Stimulated activated CD8-positive, alpha-beta memory T cell treated with anti-CD3 and anti-CD28 coated beads, Interleukin-2, amount 100 ng/mL, for 1 hour (primary cell): ENCODE data around the gene CEL.
"Not testable (repeated sequence)": the region's sequence is repeated elsewhere in the genome, so short reads cannot be mapped to it uniquely, and the experiment has no call there.

ENCODE experiments used
- DNase-seq, 2 donors: peaks; one replicate each; pipeline ENCODE4 v3.0.0-alpha.2; 2020; ENCODE audit warnings: low read depth in 2 of 2

The CEL gene

DNA sequence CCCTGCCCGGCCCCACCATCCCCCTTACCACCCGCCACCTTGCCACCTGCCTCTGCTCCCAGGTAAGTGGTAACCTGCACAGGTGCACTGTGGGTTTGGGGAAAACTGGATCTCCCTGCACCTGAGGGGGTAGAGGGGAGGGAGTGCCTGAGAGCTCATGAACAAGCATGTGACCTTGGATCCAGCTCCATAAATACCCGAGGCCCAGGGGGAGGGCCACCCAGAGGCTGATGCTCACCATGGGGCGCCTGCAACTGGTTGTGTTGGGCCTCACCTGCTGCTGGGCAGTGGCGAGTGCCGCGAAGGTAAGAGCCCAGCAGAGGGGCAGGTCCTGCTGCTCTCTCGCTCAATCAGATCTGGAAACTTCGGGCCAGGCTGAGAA lies at the start of gene CEL:
Gene CEL, plus strand, starts transcription at position 218 of the 382 bp plus-strand sequence. Its CDS starts 22 bp downstream, at position 240.
- DNase-seq, result not testable (repeated sequence)

DNA sequence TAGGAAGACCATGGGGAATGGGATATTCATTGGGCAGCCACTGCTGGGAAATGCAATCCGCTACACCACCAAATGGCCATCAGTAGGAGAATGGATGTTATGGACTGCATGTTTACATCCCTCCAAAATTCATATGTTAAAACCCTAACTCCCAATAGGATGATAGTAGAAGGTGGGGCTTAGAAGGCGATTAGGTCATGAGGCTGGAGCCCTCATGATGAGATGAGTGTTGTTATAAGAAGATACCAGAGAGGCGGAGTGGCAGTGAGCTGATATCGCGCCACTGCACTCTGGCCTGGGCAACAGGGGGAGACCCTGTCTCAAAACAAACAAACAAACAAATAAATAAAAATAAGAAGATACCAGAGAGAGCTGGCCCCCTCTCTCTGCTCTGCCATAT lies 47.1 kb upstream of the CEL start:
- DNase-seq, result no peak

DNA sequence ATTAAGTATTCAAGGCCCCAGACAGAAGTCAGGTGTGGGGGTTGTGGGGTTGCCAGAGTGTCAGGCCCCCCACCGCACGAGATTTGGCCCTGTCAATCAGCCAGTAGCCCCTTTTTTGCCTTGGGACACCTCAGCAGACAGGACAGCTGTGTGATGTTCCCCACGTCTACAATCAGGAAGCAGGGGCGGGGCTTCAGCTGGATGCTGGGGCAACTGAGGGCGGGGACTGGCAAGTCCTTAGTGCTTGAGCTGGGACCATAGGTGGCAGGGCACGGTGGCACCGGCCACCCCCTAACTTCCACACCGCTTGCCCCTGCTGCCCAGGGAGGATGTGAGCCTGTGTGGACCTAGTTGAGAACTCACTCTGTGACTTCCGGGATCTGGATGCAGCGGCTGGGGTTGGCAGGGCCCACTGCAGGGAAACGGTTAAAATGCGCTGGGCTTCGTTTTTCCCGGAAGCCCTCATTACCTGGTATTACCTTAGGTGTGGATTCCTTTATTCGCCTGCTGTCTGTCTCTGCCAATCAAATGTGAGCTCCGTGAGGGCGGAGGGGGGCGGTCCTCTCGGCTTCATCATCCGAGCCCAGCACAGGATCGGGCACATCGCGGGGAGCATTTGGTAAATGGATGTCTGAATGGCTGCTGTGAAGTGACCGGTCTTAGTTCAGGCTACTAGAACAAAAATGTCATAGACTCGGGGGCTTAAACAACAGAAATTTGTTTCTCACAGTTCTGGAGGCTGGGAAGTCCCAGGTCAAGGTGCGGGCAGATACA lies 38.5 kb upstream of the CEL start:
- no peak for DNase-seq

DNA sequence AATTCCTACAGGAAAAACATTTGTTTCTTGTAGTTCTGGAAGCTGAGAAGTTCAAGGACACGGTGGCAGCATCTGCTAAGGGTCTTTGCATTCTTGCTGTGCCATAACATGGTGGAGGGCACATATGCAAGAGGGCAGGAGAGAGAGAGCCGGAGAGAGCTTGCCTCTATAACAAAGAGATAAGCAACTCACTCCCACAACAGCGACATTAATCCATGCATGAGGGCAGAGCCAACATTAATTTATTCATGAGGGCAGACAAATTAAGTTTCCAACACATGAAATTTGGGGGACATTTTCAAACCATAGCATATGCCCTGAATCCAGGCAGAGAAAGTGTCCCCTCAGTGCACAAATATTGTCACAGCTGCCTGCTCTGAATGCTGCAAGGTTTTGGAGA lies 35.4 kb upstream of the CEL start:
- DNase-seq, result no peak

DNA sequence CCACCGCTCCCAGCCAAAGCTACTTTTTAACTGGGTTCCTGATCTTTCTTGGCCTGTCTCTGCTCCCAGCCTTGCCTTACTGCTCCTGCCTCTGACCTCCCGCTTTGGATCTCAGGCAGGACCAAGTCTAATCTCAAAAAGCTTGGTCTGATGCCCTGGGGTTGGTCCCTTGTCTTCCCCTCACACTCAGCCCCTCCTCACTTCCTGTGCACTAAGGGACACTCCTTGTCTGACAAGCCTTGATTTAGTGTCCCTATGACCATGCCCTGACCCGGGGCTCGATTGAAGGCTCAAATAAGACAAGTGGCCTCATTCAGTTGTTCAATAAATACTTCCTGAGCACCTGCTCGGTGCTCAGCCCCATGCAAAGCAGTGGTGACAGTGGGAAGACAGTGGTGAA lies 34.6 kb upstream of the CEL start:
- no peak for DNase-seq

DNA sequence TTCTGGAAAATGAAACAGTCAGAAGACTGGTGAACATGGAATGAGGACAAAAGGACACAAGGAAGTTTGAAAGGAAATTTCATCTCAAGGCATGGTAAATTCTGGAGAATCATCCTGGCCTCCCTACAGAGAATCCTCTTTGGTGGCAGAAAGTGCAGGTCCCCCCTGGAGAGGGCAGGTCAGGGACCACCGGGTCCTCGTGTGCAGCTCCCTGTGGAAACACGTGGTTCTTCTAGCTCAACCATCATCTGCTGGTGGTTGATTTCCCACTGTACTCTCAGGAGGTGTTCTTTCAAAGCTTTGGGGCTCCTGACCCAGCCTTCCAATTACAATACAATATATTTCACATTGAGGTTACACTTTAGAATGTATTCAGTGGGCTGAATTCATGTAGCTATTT lies 33.6 kb upstream of the CEL start:
- no peak for DNase-seq

DNA sequence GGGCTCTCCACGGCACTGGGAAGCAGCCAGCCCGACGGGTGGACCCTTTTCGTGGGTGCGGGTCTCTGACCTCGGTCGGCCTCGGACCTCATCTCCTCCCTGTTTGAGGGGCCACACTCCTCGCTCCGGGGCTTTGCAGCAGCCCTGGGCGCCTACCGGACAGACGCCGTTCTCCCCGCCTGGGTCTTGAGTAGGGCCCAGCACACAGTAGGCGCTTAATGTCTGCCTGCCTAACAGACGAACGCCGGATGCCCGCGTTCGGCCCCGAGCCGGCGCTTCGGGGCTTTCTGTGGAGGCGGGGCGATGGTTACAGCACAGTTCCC lies 31.8 kb upstream of the CEL start:
- no peak for DNase-seq

DNA sequence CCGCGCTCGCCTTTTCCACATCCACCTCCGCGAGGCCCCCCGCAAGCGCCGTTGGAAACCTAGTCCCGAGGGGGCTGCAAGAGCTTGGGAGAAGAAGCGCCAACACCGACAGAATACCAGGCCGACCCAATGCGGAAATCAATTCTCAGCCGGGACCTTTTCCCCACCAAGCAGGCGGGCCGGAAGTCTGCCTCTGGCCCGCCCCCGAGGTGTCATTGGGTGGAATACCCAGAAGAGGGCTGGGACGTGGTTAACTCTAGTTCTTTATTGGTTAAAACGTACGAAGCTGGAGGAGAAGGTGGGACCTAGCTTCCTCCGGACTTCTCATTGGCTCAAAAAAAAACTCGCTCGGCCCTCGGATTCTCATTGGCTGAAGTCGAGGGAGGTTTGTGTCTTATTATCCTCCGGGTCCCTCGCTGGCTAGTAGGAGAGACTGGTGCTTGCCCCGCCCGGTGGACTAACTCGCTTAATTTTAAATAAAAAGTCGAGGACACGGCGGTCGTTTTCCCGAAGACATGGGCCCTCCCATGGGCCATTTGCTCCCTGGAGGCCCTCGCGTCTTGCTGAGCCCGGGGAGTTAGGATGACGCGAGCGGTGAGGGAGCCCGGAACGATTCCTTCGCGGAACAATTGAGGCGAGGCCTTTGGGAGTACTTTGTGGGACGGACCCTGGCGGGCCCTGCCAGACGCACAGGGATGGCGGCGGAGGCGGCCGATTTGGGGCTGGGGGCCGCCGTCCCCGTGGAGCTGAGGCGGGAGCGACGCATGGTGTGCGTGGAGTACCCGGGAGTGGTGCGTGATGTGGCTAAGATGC lies 31.3 kb upstream of the CEL start, which contains the start of gene GTF3C5:
Gene GTF3C5, plus strand, starts transcription at position 681 of the 813 bp plus-strand sequence. Its CDS starts 15 bp downstream, at position 696.
- peak; percentile 83 to 85 for DNase-seq

DNA sequence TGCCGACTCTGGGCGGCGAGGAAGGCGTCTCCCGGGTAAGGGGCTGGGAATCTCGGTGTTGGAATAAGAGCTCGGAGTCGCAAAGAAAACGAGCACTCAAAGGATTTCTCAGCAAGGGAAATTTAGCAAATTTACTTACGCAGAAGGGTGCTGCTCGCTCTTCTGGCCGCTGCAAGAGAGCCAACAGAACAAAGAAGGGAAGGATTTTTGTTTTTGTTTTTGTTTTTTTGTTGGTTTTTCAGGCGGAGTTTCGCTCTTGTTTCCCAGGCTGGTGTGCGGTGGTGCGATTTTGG lies 30.7 kb upstream of the CEL start:
- no peak for DNase-seq

DNA sequence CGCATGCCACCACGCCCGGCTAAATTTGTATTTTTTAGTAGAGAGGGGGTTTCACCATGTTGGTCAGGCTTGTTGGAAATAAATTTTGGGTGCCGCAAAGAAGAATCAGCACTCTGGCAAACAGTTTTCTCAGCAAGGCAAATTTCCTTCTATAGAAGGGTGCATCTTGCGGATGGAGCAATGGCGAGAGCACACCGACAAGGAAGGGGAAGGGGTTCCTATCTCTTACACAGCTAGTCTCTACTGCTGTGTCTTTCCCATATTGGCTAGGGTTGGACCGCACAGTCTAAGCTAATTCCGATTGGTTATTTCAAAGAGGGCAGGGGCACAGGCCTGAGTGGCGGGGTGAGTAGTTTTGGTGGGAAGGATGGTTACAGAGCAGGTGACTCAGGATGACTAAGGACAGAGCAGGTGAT lies 30.3 kb upstream of the CEL start:
- no peak for DNase-seq

DNA sequence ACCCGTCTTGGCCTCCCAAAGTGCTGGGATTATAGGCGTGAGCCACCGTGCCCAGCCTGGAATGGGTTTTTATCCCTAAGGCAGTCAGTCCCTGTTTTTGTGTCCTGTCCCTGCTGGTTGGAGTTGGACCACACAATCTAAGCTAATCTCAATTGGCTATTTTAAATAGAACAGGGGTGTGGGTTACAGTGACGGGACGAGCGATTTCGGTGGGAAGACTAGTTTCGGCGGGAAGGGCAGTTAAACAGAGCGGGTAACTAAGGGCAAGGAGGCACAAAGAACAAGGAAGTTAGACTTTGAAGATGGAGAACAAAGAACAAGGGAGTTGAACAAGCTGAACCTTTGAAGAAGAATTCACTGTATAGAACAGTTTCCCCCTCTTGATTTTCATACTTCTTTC lies 29.6 kb upstream of the CEL start:
- DNase-seq, result no peak

DNA sequence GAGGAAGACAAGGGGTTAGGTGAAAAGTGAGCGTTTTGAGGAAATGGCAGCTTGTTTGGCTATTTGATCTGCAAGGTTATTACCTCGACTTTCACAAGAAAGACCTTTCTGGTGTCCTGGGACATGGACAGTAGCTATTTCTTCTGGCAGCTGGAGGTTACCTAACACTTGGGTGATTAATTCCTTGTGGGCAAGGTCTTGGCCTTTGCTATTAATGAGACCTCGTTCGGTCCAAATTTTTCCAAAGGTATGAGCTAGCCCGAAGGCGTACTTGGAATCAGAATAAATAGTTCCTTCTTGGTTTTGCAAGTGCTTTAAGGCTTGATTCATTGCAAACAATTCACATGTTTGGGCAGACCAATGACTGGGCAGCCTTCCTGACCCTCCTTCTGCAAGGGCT lies 26.1 kb upstream of the CEL start:
- no peak for DNase-seq

DNA sequence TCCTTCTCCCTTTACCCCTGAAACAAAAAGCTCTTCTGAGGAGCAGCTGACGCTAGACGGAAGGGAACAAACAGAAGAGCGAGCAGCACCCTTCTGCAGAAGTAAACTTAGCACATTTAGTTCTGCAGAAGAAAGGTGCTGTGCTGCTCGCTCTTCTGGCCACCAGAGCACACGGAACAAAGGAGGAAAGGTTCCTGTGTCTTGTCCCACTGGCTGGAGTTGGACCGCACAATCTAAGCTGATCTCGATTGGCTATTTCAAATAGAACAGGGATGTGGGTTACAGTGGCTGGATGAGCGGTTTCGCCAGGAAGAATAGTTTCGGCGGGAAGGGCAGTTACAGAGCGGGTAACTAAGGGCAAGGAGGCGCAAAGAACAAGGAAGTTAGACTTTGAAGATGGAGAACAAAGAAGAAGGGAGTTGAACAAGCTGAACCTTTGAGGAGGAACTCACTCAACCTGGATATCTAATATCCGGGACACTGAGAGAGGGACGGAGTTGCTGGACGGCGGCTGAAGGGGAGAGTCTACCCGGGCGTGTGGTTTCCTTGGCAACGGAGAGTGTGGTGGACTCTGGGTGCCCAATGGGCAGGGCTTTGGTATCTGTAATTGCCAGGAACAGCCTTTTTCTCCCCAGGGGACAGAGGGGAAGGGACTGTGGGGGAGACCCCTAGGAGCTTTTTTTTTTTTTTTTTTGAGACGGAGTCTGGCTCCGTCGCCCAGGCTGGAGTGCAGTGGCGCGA lies 23.8 kb upstream of the CEL start:
- no peak for DNase-seq

DNA sequence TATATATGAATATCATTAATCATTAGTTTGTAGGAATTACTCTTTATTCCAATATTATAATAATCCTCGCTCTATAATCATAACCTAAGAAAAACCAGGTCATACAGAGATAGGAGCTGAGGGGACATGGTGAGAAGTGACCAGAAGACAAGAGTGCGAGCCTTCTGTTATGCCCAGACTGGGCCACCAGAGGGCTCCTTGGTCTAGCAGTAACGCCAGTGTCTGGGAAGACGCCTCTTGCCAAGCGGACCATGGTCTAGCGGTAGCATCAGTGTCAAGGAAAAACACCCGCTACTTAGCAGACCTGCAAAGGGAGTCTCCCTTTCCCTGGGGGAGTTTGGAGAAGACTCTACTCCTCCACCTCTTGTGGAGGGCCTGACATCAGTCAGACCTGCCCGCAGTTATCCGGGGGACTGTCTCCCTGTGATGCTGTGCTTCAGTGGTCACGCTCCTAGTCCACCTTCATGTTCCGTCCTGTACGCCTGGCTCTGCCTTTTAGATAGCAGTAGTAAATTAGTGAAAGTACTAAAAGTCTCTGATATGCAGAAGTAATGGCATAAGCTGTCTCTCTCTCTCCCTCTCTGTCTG lies 20.8 kb upstream of the CEL start:
- DNase-seq, result not testable (repeated sequence)

DNA sequence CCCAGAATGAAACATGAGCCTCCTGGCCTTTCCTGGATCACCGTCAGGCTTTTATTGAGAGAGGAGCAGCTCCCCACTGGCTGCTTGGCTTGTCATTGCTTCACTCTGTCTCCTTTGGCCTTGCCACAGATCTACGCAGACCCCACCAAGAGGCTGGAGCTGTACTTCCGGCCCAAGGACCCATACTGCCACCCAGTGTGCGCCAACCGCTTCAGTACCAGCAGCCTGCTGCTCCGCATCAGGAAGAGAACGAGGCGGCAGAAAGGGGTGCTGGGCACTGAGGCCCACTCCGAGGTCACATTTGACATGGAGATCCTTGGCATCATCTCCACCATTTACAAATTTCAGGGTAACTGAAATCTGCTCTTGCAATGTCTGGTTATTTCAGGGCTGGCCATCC lies 19.8 kb upstream of the CEL start:
- no peak for DNase-seq

DNA sequence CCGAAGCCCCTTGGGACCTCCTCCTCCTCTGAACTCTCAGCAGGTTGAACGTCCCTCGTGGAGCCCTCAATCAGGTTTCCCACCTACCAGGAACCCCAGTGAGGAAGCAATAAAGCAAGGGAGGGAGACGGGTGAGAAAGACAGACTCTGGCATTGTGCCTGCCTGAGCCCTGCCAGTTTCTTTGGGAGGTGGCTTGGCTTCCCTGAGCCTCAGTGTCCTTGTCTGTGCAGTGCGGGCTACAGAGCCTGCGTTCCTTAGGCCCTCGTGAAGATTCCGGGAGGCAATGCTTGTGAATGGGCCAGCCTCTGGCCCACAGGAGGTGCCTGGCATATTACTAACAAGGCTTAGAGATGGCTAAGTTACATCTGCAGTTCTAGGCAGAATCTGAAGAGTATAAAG lies 19.1 kb upstream of the CEL start:
- DNase-seq, result no peak

DNA sequence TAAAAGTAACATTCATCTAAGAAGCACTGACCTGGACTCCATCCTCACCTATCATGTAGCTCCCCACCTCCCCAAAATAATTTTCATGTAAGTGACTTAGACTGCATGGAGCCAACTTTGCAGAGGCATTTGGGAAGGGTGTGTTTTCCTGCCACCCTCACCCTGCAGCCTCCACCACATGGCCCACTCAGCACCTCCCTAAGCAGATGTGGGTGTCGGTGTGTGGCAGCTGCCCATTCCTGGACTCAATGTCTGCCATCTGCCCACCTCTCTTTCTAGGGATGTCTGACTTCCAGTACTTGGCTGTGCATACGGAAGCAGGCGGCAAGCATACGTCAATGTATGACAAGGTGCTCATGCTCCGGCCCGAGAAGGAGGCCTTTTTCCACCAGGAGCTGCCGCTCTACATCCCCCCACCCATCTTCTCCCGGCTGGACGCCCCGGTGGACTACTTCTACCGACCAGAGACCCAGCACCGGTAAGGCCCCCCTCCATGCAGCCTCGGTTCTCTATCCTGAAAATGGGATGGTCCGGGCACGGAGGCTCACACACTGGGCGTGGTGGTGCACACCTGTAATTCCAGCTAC lies 18.2 kb upstream of the CEL start:
- no peak for DNase-seq

DNA sequence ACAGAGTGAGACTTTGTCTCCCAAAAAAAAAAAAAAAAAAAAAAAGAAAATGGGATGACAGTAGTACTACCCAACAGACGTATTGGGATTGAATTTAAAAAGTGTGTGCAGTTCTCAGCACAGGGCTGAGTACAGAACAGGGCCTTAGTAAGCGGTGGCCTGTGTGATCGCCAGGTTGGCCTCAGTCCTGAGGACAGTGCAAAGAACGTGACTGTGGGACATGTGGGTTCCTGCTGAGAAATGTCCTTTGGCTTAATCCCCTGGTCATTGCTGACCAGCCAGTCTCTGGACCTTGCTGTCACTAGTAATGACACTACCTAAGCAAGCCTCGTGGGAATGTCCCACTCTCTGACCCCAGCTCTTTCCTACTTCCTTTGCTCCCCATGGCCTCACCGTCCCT lies 17.7 kb upstream of the CEL start:
- DNase-seq, result no peak

DNA sequence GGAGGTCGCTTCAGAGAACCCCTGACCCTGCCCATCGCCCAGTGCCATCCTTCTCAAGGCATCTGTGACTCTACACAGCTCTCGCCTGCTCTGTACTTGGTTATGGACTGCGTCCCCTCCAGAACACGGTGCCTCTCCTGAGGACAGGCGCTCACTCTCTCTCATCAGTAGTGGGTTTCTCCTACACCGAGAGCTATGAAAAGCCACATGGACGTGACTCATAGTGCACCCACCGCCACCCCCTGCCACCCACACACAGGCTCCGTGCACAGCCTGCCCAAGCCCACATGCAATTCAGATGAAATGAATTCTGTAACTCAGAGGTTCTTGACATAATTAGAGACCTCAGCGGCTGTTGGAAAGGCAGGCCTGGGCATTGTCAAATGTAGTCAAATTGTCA lies 17.1 kb upstream of the CEL start:
- DNase-seq, result no peak

DNA sequence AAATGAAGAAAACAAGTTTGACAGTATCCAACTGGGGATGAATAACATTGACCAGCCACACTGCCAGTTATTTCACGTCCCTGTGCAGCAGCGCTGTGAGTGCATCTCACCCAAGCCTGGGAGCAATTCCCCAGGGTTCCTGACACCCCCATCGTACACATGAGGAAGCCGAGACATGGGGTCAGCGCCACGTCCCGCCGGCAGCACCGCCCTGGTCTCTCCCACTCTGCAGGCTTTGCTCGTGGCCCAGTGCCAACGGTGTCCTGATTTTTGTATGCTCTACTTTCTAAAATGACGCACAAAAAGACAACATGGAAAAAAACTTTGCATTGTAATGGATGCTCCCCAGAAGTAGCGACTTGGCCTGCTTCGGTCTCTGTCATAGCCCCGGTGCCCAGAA lies 16.6 kb upstream of the CEL start:
- DNase-seq, result no peak

DNA sequence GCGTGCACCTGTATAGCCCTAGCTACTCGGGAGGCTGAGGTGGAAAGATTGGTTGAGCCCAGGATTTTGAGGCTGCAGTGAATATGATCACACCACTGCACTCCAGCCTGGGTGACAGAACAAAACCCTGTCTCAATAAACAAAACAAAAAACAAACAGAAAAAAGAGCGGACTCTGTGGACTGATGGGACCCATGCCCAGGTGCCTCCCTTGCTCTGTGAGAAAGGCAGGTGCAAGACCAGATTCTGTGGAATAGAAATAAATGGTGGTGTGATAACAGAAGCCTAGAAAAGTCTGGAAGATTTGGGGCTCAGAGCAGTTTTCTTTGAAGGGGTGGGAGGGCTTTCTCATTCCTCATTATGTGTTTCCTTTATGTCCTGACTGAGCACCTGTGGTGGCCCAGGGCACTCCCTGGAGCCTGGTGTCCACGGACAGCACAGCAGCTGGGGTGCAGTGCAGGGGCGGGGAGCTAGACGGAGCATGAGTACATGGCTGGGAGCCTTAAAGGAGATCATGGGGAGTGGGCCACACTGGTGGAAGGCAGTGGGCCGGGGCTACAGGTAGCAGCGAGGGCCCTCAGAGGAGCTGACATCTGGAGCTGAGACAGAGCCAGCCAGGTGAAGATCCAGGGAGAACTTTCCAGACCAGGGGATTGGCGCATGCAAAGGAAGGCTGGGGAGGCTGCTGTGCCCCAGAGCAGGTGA lies 15.4 kb upstream of the CEL start:
- no peak for DNase-seq
